Tibial artery (tissue), 4 donors: ENCODE measurements around the gene NCAM1.

ENCODE experiments used
- DNase-seq, 2 donors: peaks; one replicate each; pipeline ENCODE4 v3.0.0-alpha.2; 2019
- H3K27ac ChIP-seq, 2 donors: fragments of 200-600 bp; sonication (generic) in 1 of 2; 1 replicate in 1 of 2; 2 replicates in 1 of 2; pipeline ENCODE4 v1.5.1; 2018 to 2019; ENCODE audit warnings: mild to moderate bottlenecking in 1 of 2
- H3K27me3 ChIP-seq, 2 donors: fragments of 200-600 bp; sonication (generic) in 1 of 2; one replicate each; pipeline versions ENCODE4 v1.5.1 to v1.6.0; 2016 to 2019
- H3K36me3 ChIP-seq, 3 donors: fragments of 200-600 bp; sonication (generic) in 2 of 3; one replicate each; pipeline ENCODE4 v1.5.1; 2016 to 2019; ENCODE audit warnings: mild to moderate bottlenecking in 2 of 3
- H3K4me1 ChIP-seq, 4 donors: fragments of 200-600 bp; sonication (generic) in 2 of 4; 1 replicate in 3 of 4; 2 replicates in 1 of 4; pipeline ENCODE4 v1.5.1; 2016 to 2019
- H3K4me3 ChIP-seq, 2 donors: fragments of 200-600 bp; sonication (generic) in 1 of 2; 1 replicate in 1 of 2; 2 replicates in 1 of 2; pipeline ENCODE4 v1.5.1; 2018 to 2019; ENCODE audit warnings: mild to moderate bottlenecking in 2 of 2
- H3K9me3 ChIP-seq, 3 donors: fragments of 200-600 bp; sonication (generic) in 1 of 3; one replicate each; pipeline ENCODE4 v1.5.1; 2016 to 2019
- intact Hi-C: fragments of 100-400 bp; cut with DNase I; formaldehyde crosslinking; loops from one replicate; pipeline ENCODE4 v1.15.0; 2023; ENCODE audit warnings: low total_unique reads
- TF ChIP-seq, protein P1 (sequence below), 2 experiments: fragments of 200-600 bp in 1 of 2; fragments of 450-650 bp in 1 of 2; IDR thresholded peaks; one replicate each; pipeline ENCODE4 v1.5.1; 2017 to 2019; ENCODE audit warnings: antibody characterized with exemption in 2 of 2, mild to moderate bottlenecking in 1 of 2, moderate library complexity in 1 of 2

NCAM1 gene

DNA sequence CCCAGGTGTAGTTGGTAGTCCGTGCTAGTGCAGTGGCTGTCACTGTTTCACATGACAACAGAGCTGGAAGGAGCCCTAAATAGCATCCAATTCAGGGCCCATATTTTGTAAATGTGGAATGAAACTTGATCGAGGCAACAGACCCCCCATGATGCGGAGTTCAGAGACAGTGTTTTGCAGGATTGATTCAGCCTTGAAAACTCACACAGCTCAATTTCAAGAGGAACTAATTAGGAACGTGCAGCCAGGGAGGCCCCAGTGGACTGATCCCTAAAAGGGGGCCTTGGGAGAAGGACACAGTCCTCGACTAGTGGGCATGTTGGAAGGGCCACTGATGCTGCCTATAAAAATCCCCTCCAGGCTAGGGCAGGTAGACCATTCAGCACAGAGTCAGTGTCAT is 292.2 kb downstream of the NCAM1 start:
- no peaks in the 10 kb centered on the region for H3K36me3 ChIP-seq
- no peaks in the 10 kb centered on the region for H3K27me3 ChIP-seq
- no peak overlapping the region for H3K27ac ChIP-seq
- no peak overlapping the region for H3K4me3 ChIP-seq
- no peaks in the 10 kb centered on the region for H3K4me1 ChIP-seq
- H3K9me3 ChIP-seq: no peaks in the 10 kb centered on the region
- TF ChIP-seq, protein P1, sequence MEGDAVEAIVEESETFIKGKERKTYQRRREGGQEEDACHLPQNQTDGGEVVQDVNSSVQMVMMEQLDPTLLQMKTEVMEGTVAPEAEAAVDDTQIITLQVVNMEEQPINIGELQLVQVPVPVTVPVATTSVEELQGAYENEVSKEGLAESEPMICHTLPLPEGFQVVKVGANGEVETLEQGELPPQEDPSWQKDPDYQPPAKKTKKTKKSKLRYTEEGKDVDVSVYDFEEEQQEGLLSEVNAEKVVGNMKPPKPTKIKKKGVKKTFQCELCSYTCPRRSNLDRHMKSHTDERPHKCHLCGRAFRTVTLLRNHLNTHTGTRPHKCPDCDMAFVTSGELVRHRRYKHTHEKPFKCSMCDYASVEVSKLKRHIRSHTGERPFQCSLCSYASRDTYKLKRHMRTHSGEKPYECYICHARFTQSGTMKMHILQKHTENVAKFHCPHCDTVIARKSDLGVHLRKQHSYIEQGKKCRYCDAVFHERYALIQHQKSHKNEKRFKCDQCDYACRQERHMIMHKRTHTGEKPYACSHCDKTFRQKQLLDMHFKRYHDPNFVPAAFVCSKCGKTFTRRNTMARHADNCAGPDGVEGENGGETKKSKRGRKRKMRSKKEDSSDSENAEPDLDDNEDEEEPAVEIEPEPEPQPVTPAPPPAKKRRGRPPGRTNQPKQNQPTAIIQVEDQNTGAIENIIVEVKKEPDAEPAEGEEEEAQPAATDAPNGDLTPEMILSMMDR (IDR thresholded peaks at IDR 0.05): no peak
- intact Hi-C loops: no loop called here
- DNase-seq: no peak

DNA sequence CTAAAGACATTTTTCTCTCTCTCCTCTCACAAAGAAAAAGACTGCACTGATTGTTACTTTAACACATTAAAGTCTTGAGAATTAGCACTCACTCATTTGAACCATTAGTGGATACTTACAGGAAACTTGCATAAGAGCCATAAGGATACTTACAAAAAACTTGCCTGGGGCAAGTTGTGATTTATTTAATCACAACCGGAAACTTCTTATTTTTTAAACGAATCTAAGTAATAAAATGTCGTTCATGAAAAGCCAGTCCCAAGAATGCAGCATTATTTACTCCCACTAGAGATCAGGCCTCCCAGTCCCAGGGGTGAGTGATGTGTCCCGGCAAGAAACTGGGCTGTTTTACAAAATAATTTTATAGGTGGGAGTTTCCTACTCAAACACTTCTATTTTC is 293.9 kb downstream of the NCAM1 start:
- no peak overlapping the region for H3K27ac ChIP-seq
- H3K4me1 ChIP-seq: no peaks in the 10 kb centered on the region
- intact Hi-C loops: no loop called here
- H3K9me3 ChIP-seq: no peaks in the 10 kb centered on the region
- H3K4me3 ChIP-seq: no peak overlapping the region
- no peaks in the 10 kb centered on the region for H3K27me3 ChIP-seq
- TF ChIP-seq, protein P1 (IDR thresholded peaks at IDR 0.05): no peak
- H3K36me3 ChIP-seq: no peaks in the 10 kb centered on the region
- DNase-seq: no peak

GRCh38 chr11:113255741-113256140 is 294.5 kb downstream of the NCAM1 start:
- H3K9me3 ChIP-seq: no peaks in the 10 kb centered on the region
- intact Hi-C loops: no loop called here
- H3K27ac ChIP-seq: no peak overlapping the region
- DNase-seq: no peak
- no peaks in the 10 kb centered on the region for H3K36me3 ChIP-seq
- H3K27me3 ChIP-seq: no peaks in the 10 kb centered on the region
- TF ChIP-seq, protein P1 (IDR thresholded peaks at IDR 0.05): no peak
- H3K4me1 ChIP-seq: no peaks in the 10 kb centered on the region
- no peak overlapping the region for H3K4me3 ChIP-seq

GRCh38 chr11:113256431-113257202 is 295.4 kb downstream of the NCAM1 start:
- H3K27ac ChIP-seq: no peak overlapping the region
- H3K4me3 ChIP-seq: no peak overlapping the region
- no peaks in the 10 kb centered on the region for H3K27me3 ChIP-seq
- H3K4me1 ChIP-seq: no peaks in the 10 kb centered on the region
- intact Hi-C loops: no loop called here
- H3K36me3 ChIP-seq: no peaks in the 10 kb centered on the region
- TF ChIP-seq, protein P1 (IDR thresholded peaks at IDR 0.05): no peak
- DNase-seq: no peak
- H3K9me3 ChIP-seq: no peaks in the 10 kb centered on the region

GRCh38 chr11:113260096-113260425 is 298.8 kb downstream of the NCAM1 start:
- Histone ChIP-seq H3K9me3 (no peaks in the 10 kb centered on the region), H3K4me1 (no peaks in the 10 kb centered on the region), H3K27me3 (no peaks in the 10 kb centered on the region), H3K4me3 (no peak overlapping the region), H3K36me3 (no peaks in the 10 kb centered on the region), H3K27ac (no peak overlapping the region)
- TF ChIP-seq, protein P1 (IDR thresholded peaks at IDR 0.05): no peak
- intact Hi-C loops: no loop called here
- no peak for DNase-seq

- TF ChIP-seq, protein P1 (IDR thresholded peaks at IDR 0.05): no peak
- no peaks in the 10 kb centered on the region for H3K9me3 ChIP-seq
- no peaks in the 10 kb centered on the region for H3K27me3 ChIP-seq
- no peak overlapping the region for H3K27ac ChIP-seq
- H3K36me3 ChIP-seq: no peaks in the 10 kb centered on the region
- DNase-seq: no peak
- intact Hi-C loops: no loop called here
- H3K4me1 ChIP-seq: no peaks in the 10 kb centered on the region
- H3K4me3 ChIP-seq: no peak overlapping the region
Observed at GRCh38 chr11:113260541-113260940, 299.3 kb downstream of the NCAM1 start.
